ENCODE results near the gene TM6SF1.

DNA sequence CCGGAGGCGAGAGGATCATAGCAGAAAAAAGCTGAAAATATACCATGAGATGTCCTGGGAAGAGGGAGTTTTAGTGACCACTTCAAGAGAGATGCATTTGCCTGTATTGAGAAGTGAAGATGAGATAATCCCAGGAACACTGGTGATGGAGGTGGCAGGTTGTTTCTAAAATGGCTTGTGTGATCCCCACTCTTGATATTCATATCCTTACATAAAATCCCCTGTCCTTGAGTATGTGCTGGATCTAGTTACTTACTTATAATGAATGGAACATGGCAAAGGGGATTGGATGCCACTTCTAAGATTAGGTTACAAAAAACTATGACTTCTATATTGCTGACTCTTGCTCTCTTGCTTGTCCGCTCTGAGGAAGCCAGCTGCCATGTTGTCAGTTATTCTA lies 78.1 kb downstream of the TM6SF1 start:
- TF ChIP-seq, protein P1, sequence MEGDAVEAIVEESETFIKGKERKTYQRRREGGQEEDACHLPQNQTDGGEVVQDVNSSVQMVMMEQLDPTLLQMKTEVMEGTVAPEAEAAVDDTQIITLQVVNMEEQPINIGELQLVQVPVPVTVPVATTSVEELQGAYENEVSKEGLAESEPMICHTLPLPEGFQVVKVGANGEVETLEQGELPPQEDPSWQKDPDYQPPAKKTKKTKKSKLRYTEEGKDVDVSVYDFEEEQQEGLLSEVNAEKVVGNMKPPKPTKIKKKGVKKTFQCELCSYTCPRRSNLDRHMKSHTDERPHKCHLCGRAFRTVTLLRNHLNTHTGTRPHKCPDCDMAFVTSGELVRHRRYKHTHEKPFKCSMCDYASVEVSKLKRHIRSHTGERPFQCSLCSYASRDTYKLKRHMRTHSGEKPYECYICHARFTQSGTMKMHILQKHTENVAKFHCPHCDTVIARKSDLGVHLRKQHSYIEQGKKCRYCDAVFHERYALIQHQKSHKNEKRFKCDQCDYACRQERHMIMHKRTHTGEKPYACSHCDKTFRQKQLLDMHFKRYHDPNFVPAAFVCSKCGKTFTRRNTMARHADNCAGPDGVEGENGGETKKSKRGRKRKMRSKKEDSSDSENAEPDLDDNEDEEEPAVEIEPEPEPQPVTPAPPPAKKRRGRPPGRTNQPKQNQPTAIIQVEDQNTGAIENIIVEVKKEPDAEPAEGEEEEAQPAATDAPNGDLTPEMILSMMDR (IDR thresholded peaks at IDR 0.05): no peak
- no peak for TF ChIP-seq POLR2A (IDR thresholded peaks at IDR 0.05)
